8988T (cell line): Measurements from ENCODE around the gene DTX4.

ENCODE experiments used
- DNase-seq: peaks from one replicate; pipeline ENCODE4 v3.0.0; 2011

Gene DTX4

GRCh38 chr11:59192446-59193020 is 20.6 kb downstream of the DTX4 start:
- DNase-seq: no peak

GRCh38 chr11:59193587-59194130 is 21.7 kb downstream of the DTX4 start:
- DNase-seq: no peak

GRCh38 chr11:59195586-59195985 is 23.7 kb downstream of the DTX4 start:
- DNase-seq: no peak

- DNase-seq: no peak
Observed at GRCh38 chr11:59196777-59197176, 24.8 kb downstream of the DTX4 start.

GRCh38 chr11:59197991-59198390 is 26.1 kb downstream of the DTX4 start:
- DNase-seq: no peak

- DNase-seq: no peak
Observed at GRCh38 chr11:59198726-59199125, 26.8 kb downstream of the DTX4 start.

- no peak for DNase-seq
Observed at GRCh38 chr11:59199546-59200422, 27.9 kb downstream of the DTX4 start.

GRCh38 chr11:59200423-59200746 is 28.5 kb downstream of the DTX4 start:
- no peak for DNase-seq

GRCh38 chr11:59201353-59201752 is 29.4 kb downstream of the DTX4 start:
- DNase-seq: no peak

- DNase-seq: no peak
Observed at GRCh38 chr11:59204746-59205145, 32.8 kb downstream of the DTX4 start.

GRCh38 chr11:59205648-59206047 is 33.7 kb downstream of the DTX4 start:
- no peak for DNase-seq

- peak; percentile 52 for DNase-seq
Observed at GRCh38 chr11:59206635-59207034, 34.7 kb downstream of the DTX4 start.

GRCh38 chr11:59207988-59208451 is 36.1 kb downstream of the DTX4 start:
- no peak for DNase-seq

GRCh38 chr11:59208956-59209355 is 37.0 kb downstream of the DTX4 start:
- no peak for DNase-seq

GRCh38 chr11:59212222-59212621 is 40.3 kb downstream of the DTX4 start:
- DNase-seq: no peak

- DNase-seq: no peak
Observed at GRCh38 chr11:59212744-59213631, 41.1 kb downstream of the DTX4 start, which contains the start of gene MPEG1. Gene MPEG1, minus strand, starts transcription at chr11:59212927. Its CDS starts 62 bp downstream, at chr11:59212865.

GRCh38 chr11:59214141-59214893 is 42.4 kb downstream of the DTX4 start:
- DNase-seq: no peak

GRCh38 chr11:59216641-59217564 is 45.0 kb downstream of the DTX4 start:
- no peak for DNase-seq

- DNase-seq: no peak
Observed at GRCh38 chr11:59218319-59218718, 46.4 kb downstream of the DTX4 start.

GRCh38 chr11:59218893-59219292 is 47.0 kb downstream of the DTX4 start:
- no peak for DNase-seq

- DNase-seq: no peak
Observed at GRCh38 chr11:59219836-59220235, 47.9 kb downstream of the DTX4 start.
